Measurements from ENCODE around the gene CREG1.

GRCh38 chr1:167563579-167564246 is 10.2 kb upstream of the CREG1 start:
- TF ChIP-seq CTCF (conservative IDR thresholded peaks at IDR 0.05; ENCODE audit: low read depth, low read length) (no peak), EZH2 (IDR thresholded peaks at IDR 0.05; ENCODE audit: borderline replicate concordance, low read depth, low read length, poor library complexity, severe bottlenecking) (no peak)

All from A673 (cell line).